Neural cell (in vitro differentiated cells): ENCODE results near the gene ACOT8. TPM values are rescaled to one million over a fixed set of nuclear protein-coding genes. Genes with fewer than 3 reads are reported as not detected.

Experiments
- H2AFZ ChIP-seq: fragments of 200-600, 300-800 bp; sonication (generic), shearing (Covaris generic); 2 replicates; pipeline ENCODE4 v1.6.0; 2014; ENCODE audit warnings: low read depth, mild to moderate bottlenecking, antibody characterized with exemption, low read length, moderate library complexity
- H3F3A ChIP-seq: fragments of 200-600 bp; shearing (Covaris generic); 2 replicates; pipeline ENCODE4 v1.6.1; 2016; ENCODE audit warnings: mild to moderate bottlenecking, moderate library complexity, mixed read lengths, antibody characterized with exemption, low read length; ENCODE audit not compliant: insufficient read depth, poor library complexity, severe bottlenecking
- H3K27ac ChIP-seq: fragments of 200-600, 300-800 bp; sonication (generic), shearing (Covaris generic); 2 replicates; pipeline ENCODE4 v1.5.1; 2014; ENCODE audit warnings: mild to moderate bottlenecking, low read length, moderate library complexity
- H3K27me3 ChIP-seq: fragments of 300-800, 200-600 bp; sonication (generic), shearing (Covaris generic); 2 replicates; pipeline ENCODE4 v1.6.0; 2014; ENCODE audit warnings: mild to moderate bottlenecking, low read depth, low read length, moderate library complexity; ENCODE audit not compliant: insufficient read depth
- H3K36me3 ChIP-seq: fragments of 300-800, 200-600 bp; sonication (generic), shearing (Covaris generic); 2 replicates; pipeline ENCODE4 v1.5.1; 2014; ENCODE audit warnings: mild to moderate bottlenecking, antibody characterized with exemption, low read length, moderate library complexity; ENCODE audit not compliant: insufficient read depth
- H3K4me2 ChIP-seq: fragments of 300-800, 200-600 bp; sonication (generic), shearing (Covaris generic); 2 replicates; pipeline ENCODE4 v1.6.0; 2014; ENCODE audit warnings: mild to moderate bottlenecking, low read length
- H3K4me3 ChIP-seq: fragments of 300-800, 200-600 bp; sonication (generic), shearing (Covaris generic); 2 replicates; pipeline ENCODE4 v1.5.1; 2014; ENCODE audit warnings: mild to moderate bottlenecking, low read length, moderate library complexity
- H3K79me2 ChIP-seq: fragments of 200-600 bp; shearing (Covaris generic); replicated peaks from 2 replicates; pipeline ENCODE4 v1.6.0; 2014; ENCODE audit warnings: mild to moderate bottlenecking, low read length, moderate library complexity; ENCODE audit not compliant: insufficient read depth
- H3K9ac ChIP-seq: fragments of 300-800, 200-600 bp; sonication (generic), shearing (Covaris generic); 2 replicates; pipeline ENCODE4 v1.6.1; 2016; ENCODE audit warnings: mild to moderate bottlenecking, low read length, mixed read lengths
- H3K9me2 ChIP-seq: fragments of 200-600 bp; shearing (Covaris generic); 2 replicates; pipeline ENCODE4 v1.6.1; 2016; ENCODE audit warnings: mild to moderate bottlenecking, low read length, mixed read lengths; ENCODE audit not compliant: insufficient read depth
- H3K9me3 ChIP-seq: fragments of 200-600, 300-800 bp; sonication (generic), shearing (Covaris generic); 2 replicates; pipeline ENCODE4 v1.6.1; 2016; ENCODE audit warnings: mild to moderate bottlenecking, mixed run types, low read length, moderate library complexity, mixed read lengths
- H4K20me1 ChIP-seq: fragments of 200-600 bp; shearing (Covaris generic); 2 replicates; pipeline ENCODE4 v1.6.1; 2016; ENCODE audit warnings: mild to moderate bottlenecking, mixed run types; ENCODE audit not compliant: insufficient read depth
- CTCF ChIP-seq: fragments of 450-650 bp; IDR thresholded peaks from 2 replicates; pipeline ENCODE4 v1.5.1; 2014; ENCODE audit warnings: antibody characterized with exemption, mild to moderate bottlenecking, moderate library complexity; ENCODE audit not compliant: poor library complexity, severe bottlenecking
- EP300 ChIP-seq: fragments of 450-650 bp; conservative IDR thresholded peaks from 2 replicates; pipeline ENCODE4 v1.6.1; 2014; ENCODE audit warnings: antibody characterized with exemption, mild to moderate bottlenecking, moderate library complexity; ENCODE audit not compliant: poor library complexity, severe bottlenecking
- EZH2 ChIP-seq: fragments of 200-600, 300-800 bp; shearing (Covaris generic), sonication (generic); IDR thresholded peaks from 2 replicates; pipeline ENCODE4 v1.6.1; 2014; ENCODE audit warnings: antibody characterized with exemption, low read length, borderline replicate concordance, mild to moderate bottlenecking; ENCODE audit not compliant: insufficient read depth, poor library complexity, severe bottlenecking
- MXI1 ChIP-seq: fragments of 450-650 bp; conservative IDR thresholded peaks from 2 replicates; pipeline ENCODE4 v1.6.1; 2014; ENCODE audit warnings: antibody characterized with exemption, mild to moderate bottlenecking; ENCODE audit not compliant: poor library complexity, severe bottlenecking
- POLR2AphosphoS5 ChIP-seq: IDR thresholded peaks from 2 replicates; pipeline ENCODE4 v1.6.1; 2012
- RAD21 ChIP-seq: fragments of 450-650 bp; conservative IDR thresholded peaks from 2 replicates; pipeline ENCODE4 v1.6.1; 2014; ENCODE audit warnings: antibody characterized with exemption, mild to moderate bottlenecking, moderate library complexity
- REST ChIP-seq: IDR thresholded peaks from 2 replicates; pipeline ENCODE4 v1.6.1; 2012; ENCODE audit warnings: borderline replicate concordance
- SMC3 ChIP-seq: fragments of 450-650 bp; conservative IDR thresholded peaks from 2 replicates; pipeline ENCODE4 v1.6.1; 2014; ENCODE audit warnings: antibody characterized with exemption, mild to moderate bottlenecking, moderate library complexity; ENCODE audit not compliant: poor library complexity
- TAF1 ChIP-seq: IDR thresholded peaks from 2 replicates; pipeline ENCODE4 v1.6.1; 2012; ENCODE audit warnings: low read depth
- polyA plus RNA-seq: library from polyadenylated mRNA; depleted of rRNA; stranded (reverse); fragments of >200 nt; gene quantifications from 2 replicates; pipeline ENCODE4 v1.2.3, GENCODE V29; 2014

ACOT8 gene
- polyA plus RNA-seq, 1 donor from 2014 or later: 68.7 TPM

GRCh38 chr20:45853484-45853883 is 3.7 kb downstream of the ACOT8 start:
- Histone ChIP-seq H3K4me2 (no peak overlapping the region), H3F3A (no peaks in the 10 kb centered on the region), H3K9me2 (no peaks in the 10 kb centered on the region), H3K36me3 (no peaks in the 10 kb centered on the region), H3K9ac (no peak overlapping the region), H3K27me3 (no peaks in the 10 kb centered on the region), H3K4me3 (no peak overlapping the region), H3K9me3 (no peaks in the 10 kb centered on the region), H3K79me2 (peaks cover 19% of the 10 kb centered on the region), H2AFZ (no peak overlapping the region), H3K27ac (no peak overlapping the region), H4K20me1 (no peaks in the 10 kb centered on the region)
- TF ChIP-seq SMC3 (no peak), EZH2 (no peak), CTCF (no peak), POLR2AphosphoS5 (no peak), EP300 (no peak), MXI1 (no peak), RAD21 (no peak), TAF1 (no peak), REST (no peak)

GRCh38 chr20:45852326-45852725 is 4.9 kb downstream of the ACOT8 start:
- Histone ChIP-seq H3K27me3 (no peaks in the 10 kb centered on the region), H3K9me2 (no peaks in the 10 kb centered on the region), H3K27ac (no peak overlapping the region), H3K36me3 (no peaks in the 10 kb centered on the region), H3K4me2 (no peak overlapping the region), H4K20me1 (no peaks in the 10 kb centered on the region), H3K9me3 (no peaks in the 10 kb centered on the region), H3F3A (no peaks in the 10 kb centered on the region), H3K79me2 (peaks cover 13% of the 10 kb centered on the region), H3K4me3 (no peak overlapping the region), H2AFZ (no peak overlapping the region), H3K9ac (no peak overlapping the region)
- TF ChIP-seq EP300 (no peak), EZH2 (no peak), TAF1 (no peak)

GRCh38 chr20:45851501-45851900 is 5.7 kb downstream of the ACOT8 start:
- Histone ChIP-seq H3K79me2 (peaks cover 9% of the 10 kb centered on the region), H3K36me3 (no peaks in the 10 kb centered on the region), H3F3A (no peaks in the 10 kb centered on the region), H3K27ac (no peak overlapping the region), H4K20me1 (no peaks in the 10 kb centered on the region), H3K4me2 (no peak overlapping the region), H3K27me3 (no peaks in the 10 kb centered on the region), H3K9me3 (no peaks in the 10 kb centered on the region), H3K9ac (no peak overlapping the region), H3K4me3 (no peak overlapping the region), H2AFZ (no peak overlapping the region), H3K9me2 (no peaks in the 10 kb centered on the region)
- TF ChIP-seq TAF1: no peak
- no peak for TF ChIP-seq CTCF
